LNCAP (cell line): ENCODE measurements around the gene PEX5L.

Source experiments
- CTCF ChIP-seq: fragments of 450-650 bp; IDR thresholded peaks from 2 replicates; pipeline ENCODE4 v1.5.1; 2017; ENCODE audit warnings: mild to moderate bottlenecking

Gene PEX5L

GRCh38 chr3:179768080-179768479, 268.7 kb downstream of the PEX5L start:
- TF ChIP-seq CTCF = peak; percentile 48

DNA sequence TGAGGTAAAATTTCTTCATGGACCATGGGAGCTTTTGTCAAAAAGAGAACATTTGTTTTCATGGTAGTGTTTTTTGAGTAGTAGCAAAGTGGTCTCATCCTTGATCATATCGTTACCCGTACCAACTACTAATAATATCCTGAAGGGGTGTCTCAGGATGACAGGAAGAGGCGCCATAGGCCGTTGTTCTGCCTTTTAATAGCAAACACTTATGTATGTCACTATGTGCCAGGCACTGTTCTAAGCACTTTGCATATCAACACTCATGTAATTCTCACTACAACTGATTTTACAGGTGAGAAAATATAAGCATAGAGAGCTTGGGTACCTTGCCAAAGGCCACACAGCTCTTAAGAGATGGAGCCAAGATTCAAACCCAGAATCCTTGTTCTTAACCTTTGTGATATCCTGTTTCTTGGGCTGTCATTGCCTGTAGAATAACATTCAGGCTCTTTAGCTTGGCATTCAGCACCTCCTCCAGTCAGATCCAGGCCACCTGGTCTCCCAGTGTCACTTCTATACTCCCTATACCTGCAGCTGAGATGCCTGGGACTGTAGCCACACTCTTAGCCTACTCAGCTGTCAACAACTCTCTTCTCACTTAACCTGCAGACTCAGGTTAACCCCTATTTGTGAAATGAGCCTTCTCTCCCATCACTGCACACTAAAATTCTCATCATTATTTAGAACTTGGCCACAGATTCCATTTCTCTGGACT, 270.2 kb downstream of the PEX5L start:
- TF ChIP-seq CTCF = no peak

DNA sequence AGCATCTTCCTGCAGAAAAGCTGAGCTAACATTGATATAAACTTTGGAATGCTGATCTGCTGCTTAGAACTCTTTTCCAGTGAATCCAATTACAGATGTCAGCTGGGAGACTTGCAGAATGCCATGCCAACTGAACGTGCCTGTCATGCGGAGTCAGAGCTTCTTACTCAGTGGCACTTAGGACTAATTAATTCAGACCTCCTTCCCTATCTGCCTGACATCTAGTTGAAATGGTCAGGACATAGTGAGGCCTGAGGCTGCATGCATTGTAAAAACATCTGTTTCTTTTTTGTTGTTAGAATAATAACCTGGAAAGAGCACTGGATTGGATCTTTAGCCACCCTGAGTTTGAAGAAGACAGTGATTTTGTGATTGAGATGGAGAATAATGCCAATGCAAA, 271.3 kb downstream of the PEX5L start:
- no peak for TF ChIP-seq CTCF

DNA sequence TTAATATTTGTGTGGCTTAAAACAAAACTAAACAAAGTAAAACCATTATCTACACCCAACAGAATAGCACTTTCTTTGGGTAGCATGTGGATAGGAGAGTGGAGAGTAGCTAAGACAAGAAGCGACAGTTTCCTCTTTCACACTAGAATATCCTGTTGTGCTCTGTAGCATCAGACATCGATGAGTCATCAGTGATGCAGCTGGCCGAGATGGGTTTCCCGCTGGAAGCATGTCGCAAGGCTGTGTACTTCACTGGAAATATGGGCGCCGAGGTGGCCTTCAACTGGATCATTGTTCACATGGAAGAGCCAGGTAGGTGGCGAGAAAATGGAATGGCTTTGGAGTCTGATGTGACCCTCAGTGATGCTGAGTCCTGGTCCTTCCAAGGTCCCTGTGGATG, 275.8 kb downstream of the PEX5L start:
- no peak for TF ChIP-seq CTCF

- TF ChIP-seq CTCF = peak; percentile 80
Observed at GRCh38 chr3:179750720-179751328, 285.9 kb downstream of the PEX5L start.

DNA sequence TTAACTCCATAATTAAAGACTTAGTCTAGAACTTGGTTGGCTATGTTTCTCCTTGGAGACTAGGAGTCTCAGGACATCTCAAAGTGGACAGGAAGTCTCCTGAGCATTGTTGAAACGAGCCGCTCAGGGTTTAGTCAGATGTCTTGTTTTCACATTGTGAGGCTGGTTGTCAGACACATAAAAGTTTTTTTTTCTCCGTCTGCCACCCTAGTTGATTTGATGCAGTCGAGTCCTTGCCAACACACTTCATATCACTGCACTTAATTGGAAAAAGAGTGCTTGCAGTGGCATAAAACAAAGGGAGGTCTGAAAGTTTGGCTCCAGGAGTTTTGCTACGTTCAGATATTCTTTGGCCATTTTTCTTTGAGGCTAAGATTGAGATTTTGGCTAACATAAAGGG, 291.0 kb downstream of the PEX5L start:
- TF ChIP-seq CTCF = no peak

DNA sequence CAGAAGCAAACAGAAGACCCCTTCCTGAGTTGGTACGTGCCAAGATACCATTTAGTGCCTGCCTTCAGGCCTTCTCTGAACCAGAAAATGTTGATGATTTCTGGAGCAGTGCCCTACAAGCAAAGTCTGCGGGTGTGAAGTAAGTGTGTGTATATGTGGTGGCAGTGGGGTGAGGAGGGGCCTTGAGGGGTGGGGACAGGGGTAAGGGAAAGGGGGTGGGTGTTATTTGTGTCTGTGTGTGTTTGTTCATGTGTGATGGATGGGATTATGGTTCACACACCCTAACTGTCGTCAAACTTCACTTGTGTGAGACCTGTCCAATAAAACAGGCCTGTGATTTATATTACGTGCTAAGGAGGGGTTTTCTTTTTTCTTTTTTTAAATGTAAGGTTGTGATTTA, 291.7 kb downstream of the PEX5L start:
- no peak for TF ChIP-seq CTCF
